ENCODE data around the gene TMEM176B.

The TMEM176B gene

DNA sequence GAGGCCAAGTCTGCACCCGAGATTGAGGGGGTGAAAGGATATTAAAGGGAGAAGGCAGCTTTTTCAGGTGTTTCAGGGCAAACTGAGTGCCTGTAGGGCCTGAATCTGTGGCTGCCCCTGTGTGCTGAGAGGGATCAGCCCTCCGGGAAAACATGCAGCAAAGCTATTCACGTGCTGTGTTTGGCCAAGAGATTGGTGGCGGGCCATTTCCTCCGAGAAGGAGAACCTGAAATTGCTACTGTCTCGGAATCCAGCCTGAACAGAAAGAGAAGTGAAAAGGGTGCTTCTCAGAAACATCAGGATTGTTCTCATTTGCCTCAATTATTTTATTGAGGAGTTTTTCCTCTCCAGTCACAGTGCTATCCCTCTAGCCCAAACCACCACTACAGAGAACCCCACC is 46.9 kb downstream of the TMEM176B start:
- DNase-seq (ENCODE audit: low read depth in 2 of 2) = no peak

GRCh38 chr7:150751702-150752101 is 48.5 kb downstream of the TMEM176B start:
- DNase-seq (ENCODE audit: low read depth in 2 of 2) = no peak

DNA sequence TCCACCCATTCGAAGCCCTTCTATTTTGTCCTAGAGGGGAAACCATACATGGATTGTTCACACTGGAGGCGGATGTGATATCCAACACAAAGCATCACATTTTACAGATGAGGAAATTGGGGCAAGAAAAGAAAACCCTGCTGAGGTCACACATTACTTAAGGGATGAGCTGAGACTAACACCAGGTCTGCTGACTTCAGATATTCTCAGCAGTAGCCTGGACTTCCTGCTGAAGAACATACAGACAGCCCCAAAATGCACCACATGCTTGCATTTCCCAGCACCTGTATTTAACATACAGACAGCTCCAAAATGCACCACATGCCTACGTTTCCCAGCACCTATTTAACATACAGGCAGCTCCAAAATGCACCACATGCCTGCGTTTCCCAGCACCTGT is 51.8 kb downstream of the TMEM176B start:
- DNase-seq (ENCODE audit: low read depth in 2 of 2) = no peak

GRCh38 chr7:150746921-150747320 is 53.2 kb downstream of the TMEM176B start:
- no peak for DNase-seq (ENCODE audit: low read depth in 2 of 2)

DNA sequence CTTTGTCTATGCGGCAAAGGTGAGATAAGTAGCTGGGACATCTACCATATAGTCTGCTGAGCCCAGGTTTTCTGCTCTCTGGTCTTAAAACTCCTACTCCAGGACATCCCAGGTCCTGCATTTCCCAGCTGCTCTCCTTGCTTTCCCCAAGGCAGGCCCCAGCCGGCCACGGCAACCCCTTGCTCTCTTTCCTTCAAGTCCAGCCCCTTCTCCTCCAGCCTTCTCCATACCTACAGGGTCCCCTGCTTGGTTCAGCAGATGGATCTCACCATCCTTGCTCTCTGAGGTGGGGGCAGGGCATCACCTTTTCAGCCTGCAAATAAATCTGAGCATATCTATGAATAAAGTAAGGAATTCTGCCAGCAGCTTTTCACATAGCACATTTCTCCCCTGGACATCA is 54.3 kb downstream of the TMEM176B start:
- DNase-seq (ENCODE audit: low read depth in 2 of 2) = no peak

GRCh38 chr7:150745086-150745485 is 55.1 kb downstream of the TMEM176B start:
- no peak for DNase-seq (ENCODE audit: low read depth in 2 of 2)

DNA sequence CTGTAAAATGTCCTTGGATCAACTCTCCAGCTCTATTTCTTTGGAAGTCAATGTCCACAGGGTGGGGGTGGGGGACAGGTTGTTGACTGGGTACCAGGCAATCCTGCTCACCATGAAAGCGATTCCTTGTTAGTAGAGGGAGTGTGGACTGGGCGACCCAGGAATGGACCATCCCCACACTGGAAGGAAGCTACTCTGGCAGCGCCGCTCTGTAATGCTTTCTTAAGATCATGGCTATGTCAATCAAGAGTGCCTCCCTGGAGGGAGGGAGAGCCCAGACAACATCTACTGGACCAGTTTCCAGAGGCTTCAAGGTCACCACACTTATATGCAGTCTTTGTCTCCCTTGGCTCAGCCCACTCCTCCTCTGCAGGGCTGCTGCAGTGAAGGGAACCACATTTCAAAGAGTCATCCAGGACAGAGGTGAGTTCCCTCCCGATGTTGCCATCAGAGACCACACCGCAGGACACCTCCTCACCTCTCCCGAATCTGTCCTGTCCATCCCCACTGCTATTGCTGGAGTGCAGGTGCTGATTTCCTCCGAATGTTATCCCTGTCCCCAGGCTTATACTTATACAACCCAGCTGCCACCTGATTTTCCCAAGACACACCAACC is 56.0 kb downstream of the TMEM176B start:
- DNase-seq (ENCODE audit: low read depth in 2 of 2) = no peak

GRCh38 chr7:150742286-150742968 is 57.7 kb downstream of the TMEM176B start:
- DNase-seq (ENCODE audit: low read depth in 2 of 2) = no peak
